HCT116 (cell line): Measurements from ENCODE around the gene GRAMD4. TPM values are rescaled to one million over a fixed set of nuclear protein-coding genes. Genes with fewer than 3 reads are reported as not detected.

ENCODE experiments used
- ATAC-seq: fragments of 200-7000 bp; cut with Tn5 transposase; 2 replicates; pipeline ENCODE4 v1.9.1; 2020; ENCODE audit warnings: mild to moderate bottlenecking, moderate library complexity
- BruUV-seq: library from RNA; stranded (reverse); fragments of 400-500 nt; replicated peaks from 2 replicates; lab custom pipeline; 2021; lab: Mats Ljungman, UMichigan
- CTCF ChIA-PET: fragments of 300-600 bp; sonication (Branson Sonifier 250); formaldehyde crosslinking; loops from one replicate; lab custom pipeline; 2021; ENCODE audit warnings: antibody characterized with exemption; lab: Charles Lee
- POLR2A ChIA-PET: fragments of 300-600, 350-600 bp; sonication (Branson Sonifier 250); formaldehyde crosslinking; loops from one replicate; lab custom pipeline; 2021; ENCODE audit warnings: antibody characterized with exemption; lab: Charles Lee
- RAD21 ChIA-PET, 2 experiments: fragments of 300-600 bp; sonication (Branson Sonifier 250); formaldehyde crosslinking; loops; one replicate each; lab custom pipeline; 2023; ENCODE audit warnings: low total read pairs in 2 of 2; ENCODE audit not compliant: uncharacterized antibody in 2 of 2, unreplicated experiment in 2 of 2, low non-redundant PET in 1 of 2; lab: Charles Lee
- DNase-seq: peaks from one replicate; pipeline ENCODE4 v3.0.0-alpha.2; 2010; ENCODE audit warnings: low read depth, low spot score
- H2AFZ ChIP-seq: fragments of 200-600 bp; shearing (Covaris generic), sonication (generic); 2 replicates; pipeline ENCODE4 v1.6.1; 2017; ENCODE audit warnings: low read depth, mixed run types, mixed read lengths, antibody characterized with exemption, low read length; ENCODE audit not compliant: poor library complexity, severe bottlenecking
- H3K27ac ChIP-seq: 2 replicates; pipeline ENCODE4 v1.5.1; 2012; ENCODE audit warnings: low read depth, low read length
- H3K27me3 ChIP-seq: fragments of 200-600 bp; sonication (generic); 2 replicates; pipeline ENCODE4 v1.6.1; 2016; ENCODE audit warnings: mixed run types, low read length, mixed read lengths; ENCODE audit not compliant: insufficient read depth
- H3K36me3 ChIP-seq, 2 experiments: fragments of 200-500 bp in 1 of 2; fragments of 200-600 bp in 1 of 2; sonication (Bioruptor generic) in 1 of 2; sonication (generic) in 1 of 2; 2 replicates each; pipeline versions ENCODE4 v1.5.1 to v1.6.1; 2014 to 2016; ENCODE audit warnings: low read length in 2 of 2, inconsistent platforms in 1 of 2, mixed read lengths in 1 of 2, mixed run types in 1 of 2; ENCODE audit not compliant: insufficient read depth in 2 of 2, control insufficient read depth in 1 of 2
- H3K4me1 ChIP-seq, 2 experiments: fragments of 200-600 bp in 1 of 2; sonication (generic) in 1 of 2; 2 replicates each; pipeline versions ENCODE4 v1.5.1 to v1.6.1; 2012 to 2017; ENCODE audit warnings: low read length in 2 of 2, inconsistent platforms in 1 of 2, mild to moderate bottlenecking in 1 of 2, mixed read lengths in 1 of 2, mixed run types in 1 of 2, moderate library complexity in 1 of 2; ENCODE audit not compliant: insufficient read depth in 2 of 2, control insufficient read depth in 1 of 2
- H3K4me2 ChIP-seq: fragments of 200-600 bp; sonication (generic); 2 replicates; pipeline ENCODE4 v1.6.1; 2017; ENCODE audit warnings: mixed run types, low read length, mixed read lengths
- H3K4me3 ChIP-seq, 2 experiments: fragments of 200-600 bp in 1 of 2; sonication (generic) in 1 of 2; replicated peaks in 1 of 2; 2 replicates each; pipeline ENCODE4 v1.5.1; 2011 to 2016; ENCODE audit warnings: low read length in 2 of 2, control low read depth in 1 of 2, low read depth in 1 of 2, mild to moderate bottlenecking in 1 of 2, mixed read lengths in 1 of 2, mixed run types in 1 of 2
- H3K79me2 ChIP-seq: fragments of 200-600 bp; sonication (generic); 2 replicates; pipeline ENCODE4 v1.6.1; 2017; ENCODE audit warnings: mild to moderate bottlenecking, mixed run types, low read length, moderate library complexity, mixed read lengths; ENCODE audit not compliant: insufficient read depth
- H3K9ac ChIP-seq: fragments of 200-600 bp; sonication (generic); 2 replicates; pipeline ENCODE4 v1.6.1; 2016; ENCODE audit warnings: low read length, mixed read lengths
- H3K9me2 ChIP-seq: fragments of 200-600 bp; sonication (generic), shearing (Covaris generic); 2 replicates; pipeline ENCODE4 v1.6.1; 2017; ENCODE audit warnings: mixed run types, mild to moderate bottlenecking, moderate library complexity; ENCODE audit not compliant: insufficient read depth
- H3K9me3 ChIP-seq, 2 experiments: fragments of 200-500 bp in 1 of 2; fragments of 200-600 bp in 1 of 2; sonication (Bioruptor generic) in 1 of 2; sonication (generic) in 1 of 2; 2 replicates each; pipeline ENCODE4 v1.6.1; 2014 to 2017; ENCODE audit warnings: low read length in 2 of 2, mixed read lengths in 2 of 2, inconsistent platforms in 1 of 2, low read depth in 1 of 2, mild to moderate bottlenecking in 1 of 2, mixed run types in 1 of 2, moderate library complexity in 1 of 2; ENCODE audit not compliant: control insufficient read depth in 1 of 2, insufficient read depth in 1 of 2
- H4K20me1 ChIP-seq: fragments of 200-600 bp; sonication (generic), shearing (Covaris generic); 2 replicates; pipeline ENCODE4 v1.6.1; 2017; ENCODE audit warnings: mixed run types, mild to moderate bottlenecking, moderate library complexity; ENCODE audit not compliant: insufficient read depth
- CBX3 ChIP-seq: IDR thresholded peaks from 2 replicates; pipeline ENCODE4 v1.6.1; 2012; ENCODE audit warnings: low read depth
- CEBPB ChIP-seq: IDR thresholded peaks from 2 replicates; pipeline ENCODE4 v1.6.1; 2012; ENCODE audit warnings: low read depth
- CTCF ChIP-seq, 3 experiments: fragments of 200-600 bp in 1 of 3; sonication (generic) in 1 of 3; IDR thresholded peaks in 2 of 3; conservative IDR thresholded peaks in 1 of 3; 2 replicates each; pipeline ENCODE4 v1.5.1; 2012 to 2017; ENCODE audit warnings: low read depth in 2 of 3, low read length in 2 of 3, antibody characterized with exemption in 1 of 3, borderline replicate concordance in 1 of 3, control low read depth in 1 of 3, mild to moderate bottlenecking in 1 of 3, mixed read lengths in 1 of 3, mixed run types in 1 of 3, moderate library complexity in 1 of 3; ENCODE audit not compliant: insufficient read depth in 1 of 3
- ELF1 ChIP-seq: IDR thresholded peaks from 2 replicates; pipeline ENCODE4 v1.6.1; 2012; ENCODE audit warnings: low read depth, borderline replicate concordance
- EZH2 ChIP-seq: fragments of 200-600 bp; sonication (generic); IDR thresholded peaks from 2 replicates; pipeline ENCODE4 v1.6.1; 2017; ENCODE audit warnings: antibody characterized with exemption, mixed run types
- EZH2phosphoT487 ChIP-seq: fragments of 200-600 bp; IDR thresholded peaks from 2 replicates; pipeline ENCODE4 v1.6.1; 2018; ENCODE audit warnings: antibody characterized with exemption, borderline replicate concordance
- FOSL1 ChIP-seq: IDR thresholded peaks from 2 replicates; pipeline ENCODE4 v1.6.1; 2012; ENCODE audit warnings: low read depth
- JUND ChIP-seq: IDR thresholded peaks from 2 replicates; pipeline ENCODE4 v1.6.1; 2012
- MAX ChIP-seq: IDR thresholded peaks from 2 replicates; pipeline ENCODE4 v1.6.1; 2012
- POLR2AphosphoS5 ChIP-seq: IDR thresholded peaks from 2 replicates; pipeline ENCODE4 v1.6.1; 2011; ENCODE audit warnings: mild to moderate bottlenecking, low read depth, low read length, moderate library complexity
- REST ChIP-seq: IDR thresholded peaks from 2 replicates; pipeline ENCODE4 v1.6.1; 2012; ENCODE audit warnings: low read depth
- SIN3A ChIP-seq: IDR thresholded peaks from 2 replicates; pipeline ENCODE4 v1.6.1; 2012; ENCODE audit warnings: low read depth
- SP1 ChIP-seq: IDR thresholded peaks from 2 replicates; pipeline ENCODE4 v1.6.1; 2012; ENCODE audit warnings: low read depth
- SRF ChIP-seq: IDR thresholded peaks from 2 replicates; pipeline ENCODE4 v1.6.1; 2012; ENCODE audit warnings: low read depth
- TCF7L2 ChIP-seq: IDR thresholded peaks from 2 replicates; pipeline ENCODE4 v1.7.0; 2011; ENCODE audit warnings: borderline replicate concordance, inconsistent platforms; ENCODE audit not compliant: insufficient read depth, insufficient read length; ENCODE audit errors: extremely low read depth
- YY1 ChIP-seq: IDR thresholded peaks from 2 replicates; pipeline ENCODE4 v1.6.1; 2011; ENCODE audit warnings: low read length, low read depth, moderate library complexity, mild to moderate bottlenecking; ENCODE audit not compliant: insufficient replicate concordance; ENCODE audit errors: extremely low read depth
- ZFX ChIP-seq: fragments of 450-650 bp; IDR thresholded peaks from 2 replicates; pipeline ENCODE4 v1.6.1; 2017
- ZNF274 ChIP-seq: fragments of 200-500 bp; sonication (Bioruptor generic); IDR thresholded peaks from 2 replicates; pipeline ENCODE4 v1.6.1; 2014; ENCODE audit warnings: mild to moderate bottlenecking, low read depth, low read length, inconsistent platforms
- intact Hi-C: fragments of 100-400 bp; cut with micrococcal nuclease; formaldehyde crosslinking; loops from 2 replicates; pipeline ENCODE4 v1.10.0; 2022
- total RNA-seq: library from RNA; stranded (reverse); gene quantifications from one replicate; pipeline ENCODE4 v1.2.1, GENCODE V29; 2021; ENCODE audit not compliant: unreplicated experiment

GRAMD4 gene
- total RNA-seq, 1 experiment from 2014 or later = 25.8 TPM

- TF ChIP-seq ZNF274 (no peak), TCF7L2 (no peak), ELF1 (no peak)
Measured at GRCh38 chr22:46654927-46655595, 34.9 kb downstream of the GRAMD4 start (continued).

GRCh38 chr22:46655861-46656608 is 35.8 kb downstream of the GRAMD4 start:
- POLR2A ChIA-PET = no interaction called here
- H3K27me3 ChIP-seq = no peaks in the 10 kb centered on the region
- H3K4me3 ChIP-seq = no peak overlapping the region
- CTCF ChIA-PET = no interaction called here
- no peaks in the 10 kb centered on the region for H3K79me2 ChIP-seq
- H3K36me3 ChIP-seq = no peaks in the 10 kb centered on the region
- TF ChIP-seq POLR2AphosphoS5 (no peak), ZFX (no peak), CEBPB (no peak), CTCF (IDR thresholded peaks at IDR 0.05 in 2 of 3, conservative IDR thresholded peaks at IDR 0.05 in 1 of 3; ENCODE audit: borderline replicate concordance in 1 of 3, insufficient read depth in 1 of 3, low read depth in 2 of 3, low read length in 2 of 3) (no peak), SIN3A (no peak), EZH2phosphoT487 (no peak), SP1 (no peak), REST (no peak), ZNF274 (no peak), MAX (no peak), JUND (no peak), ELF1 (no peak), EZH2 (no peak), CBX3 (no peak), TCF7L2 (no peak), YY1 (no peak), FOSL1 (no peak), SRF (no peak)
- no peak overlapping the region for H3K27ac ChIP-seq
- no peaks in the 10 kb centered on the region for H3K9me3 ChIP-seq
- no peak for DNase-seq
- H4K20me1 ChIP-seq = no peaks in the 10 kb centered on the region
- H3K9me2 ChIP-seq = no peaks in the 10 kb centered on the region
- BruUV-seq = no TSS peak
- no peak overlapping the region for H3K4me2 ChIP-seq
- intact Hi-C loops = no loop called here
- H3K9ac ChIP-seq = no peak overlapping the region
- RAD21 ChIA-PET = no interaction called here
- ATAC-seq = no peak
- H3K4me1 ChIP-seq = peaks cover 12% of the 10 kb centered on the region in 2 experiments
- H2AFZ ChIP-seq = no peak overlapping the region
